ENCODE data around the gene GALNT5. TPM values are rescaled to one million over a fixed set of nuclear protein-coding genes. Genes with fewer than 3 reads are reported as not detected.
"Not testable (repeated sequence)": the region's sequence is repeated elsewhere in the genome, so short reads cannot be mapped to it uniquely, and the experiment has no call there.

GALNT5 gene
- total RNA-seq (0.33 TPM), polyA plus RNA-seq (0.71 TPM)
- long read RNA-seq, donor 1 = 0 reads
- long read RNA-seq, donor 2 = 0 reads
- long read RNA-seq, donor 3 = 0 reads
- long read RNA-seq, donor 4 = 0 reads
- long read RNA-seq, donor 5 = 0 reads
- long read RNA-seq, donor 6 = 0 reads
- long read RNA-seq, donor 7 = 0 reads
- long read RNA-seq, donor 8 = 0 reads
- long read RNA-seq, donor 9 = 0 reads
- long read RNA-seq, donor 10 = 0 reads

- Histone ChIP-seq H3K27ac (ENCODE audit: low read depth in 1 of 2, low read length in 1 of 2) (no peak within 1 kb of the TSS), H3K4me3 (ENCODE audit: low read length in 2 of 2) (no peak within 1 kb of the TSS), H3K9me3 (ENCODE audit: control insufficient read depth in 2 of 2, insufficient read depth in 1 of 2, low read length in 1 of 2) (no peaks in the 10 kb centered on the region), H3K4me1 (ENCODE audit: control insufficient read depth in 2 of 2, insufficient read depth in 2 of 2, low read length in 2 of 2) (peaks cover 0 to 8% of the 10 kb centered on the region in 2 donors), H3K36me3 (ENCODE audit: control insufficient read depth in 2 of 2, insufficient read depth in 2 of 2, low read length in 1 of 2) (no peaks in the 10 kb centered on the region), H3K27me3 (ENCODE audit: control insufficient read depth in 2 of 2, insufficient read depth in 1 of 2, low read length in 1 of 2) (no peaks in the 10 kb centered on the region)
- WGBS = 41% methylated on average over 15 of the region's 15 CpGs
- DNase-seq (ENCODE audit: low read depth in 6 of 9, low spot score in 9 of 9) = no peak
Observed at GRCh38 chr2:157257312-157258252, at the start of gene GALNT5. Gene GALNT5, plus strand, starts transcription at chr2:157257705. Its CDS starts 378 bp downstream, at chr2:157258083.

GRCh38 chr2:157216286-157216965, 41.1 kb upstream of the GALNT5 start:
- no peaks in the 10 kb centered on the region for H3K27me3 ChIP-seq (ENCODE audit: control insufficient read depth in 2 of 2, insufficient read depth in 1 of 2, low read length in 1 of 2)
- no peak for DNase-seq (ENCODE audit: low read depth in 6 of 9, low spot score in 9 of 9)
- H3K4me1 ChIP-seq (ENCODE audit: control insufficient read depth in 2 of 2, insufficient read depth in 2 of 2, low read length in 2 of 2) = no peaks in the 10 kb centered on the region
- no peak overlapping the region for H3K4me3 ChIP-seq (ENCODE audit: low read length in 2 of 2)
- no peaks in the 10 kb centered on the region for H3K9me3 ChIP-seq (ENCODE audit: control insufficient read depth in 2 of 2, insufficient read depth in 1 of 2, low read length in 1 of 2)
- H3K36me3 ChIP-seq (ENCODE audit: control insufficient read depth in 2 of 2, insufficient read depth in 2 of 2, low read length in 1 of 2) = no peaks in the 10 kb centered on the region
- no peak overlapping the region for H3K27ac ChIP-seq (ENCODE audit: low read depth in 1 of 2, low read length in 1 of 2)

GRCh38 chr2:157217409-157217808, 40.1 kb upstream of the GALNT5 start:
- H3K36me3 ChIP-seq (ENCODE audit: control insufficient read depth in 2 of 2, insufficient read depth in 2 of 2, low read length in 1 of 2) = no peaks in the 10 kb centered on the region
- WGBS = 94% methylated on average over 2 of the region's 2 CpGs
- H3K4me3 ChIP-seq (ENCODE audit: low read length in 2 of 2) = no peak overlapping the region
- DNase-seq (ENCODE audit: low read depth in 6 of 9, low spot score in 9 of 9) = no peak
- no peaks in the 10 kb centered on the region for H3K9me3 ChIP-seq (ENCODE audit: control insufficient read depth in 2 of 2, insufficient read depth in 1 of 2, low read length in 1 of 2)
- no peak overlapping the region for H3K27ac ChIP-seq (ENCODE audit: low read depth in 1 of 2, low read length in 1 of 2)
- H3K27me3 ChIP-seq (ENCODE audit: control insufficient read depth in 2 of 2, insufficient read depth in 1 of 2, low read length in 1 of 2) = no peaks in the 10 kb centered on the region
- H3K4me1 ChIP-seq (ENCODE audit: control insufficient read depth in 2 of 2, insufficient read depth in 2 of 2, low read length in 2 of 2) = no peaks in the 10 kb centered on the region

GRCh38 chr2:157218911-157219310, 38.6 kb upstream of the GALNT5 start:
- WGBS = 93% methylated on average over 2 of the region's 2 CpGs
- H3K4me1 ChIP-seq (ENCODE audit: control insufficient read depth in 2 of 2, insufficient read depth in 2 of 2, low read length in 2 of 2) = no peaks in the 10 kb centered on the region
- H3K27me3 ChIP-seq (ENCODE audit: control insufficient read depth in 2 of 2, insufficient read depth in 1 of 2, low read length in 1 of 2) = no peaks in the 10 kb centered on the region

GRCh38 chr2:157220502-157220901, 37.0 kb upstream of the GALNT5 start:
- no peak overlapping the region for H3K4me3 ChIP-seq (ENCODE audit: low read length in 2 of 2)
- DNase-seq (ENCODE audit: low read depth in 6 of 9, low spot score in 9 of 9) = no peak
- no peaks in the 10 kb centered on the region for H3K27me3 ChIP-seq (ENCODE audit: control insufficient read depth in 2 of 2, insufficient read depth in 1 of 2, low read length in 1 of 2)
- no peaks in the 10 kb centered on the region for H3K36me3 ChIP-seq (ENCODE audit: control insufficient read depth in 2 of 2, insufficient read depth in 2 of 2, low read length in 1 of 2)
- no peaks in the 10 kb centered on the region for H3K4me1 ChIP-seq (ENCODE audit: control insufficient read depth in 2 of 2, insufficient read depth in 2 of 2, low read length in 2 of 2)
- H3K27ac ChIP-seq (ENCODE audit: low read depth in 1 of 2, low read length in 1 of 2) = no peak overlapping the region
- H3K9me3 ChIP-seq (ENCODE audit: control insufficient read depth in 2 of 2, insufficient read depth in 1 of 2, low read length in 1 of 2) = no peaks in the 10 kb centered on the region
- WGBS = 93% methylated on average over 1 of the region's 1 CpG

More at GRCh38 chr2:157218911-157219310, 38.6 kb upstream of the GALNT5 start:
- Histone ChIP-seq H3K4me3 (ENCODE audit: low read length in 2 of 2) (no peak overlapping the region), H3K9me3 (ENCODE audit: control insufficient read depth in 2 of 2, insufficient read depth in 1 of 2, low read length in 1 of 2) (no peaks in the 10 kb centered on the region), H3K27ac (ENCODE audit: low read depth in 1 of 2, low read length in 1 of 2) (no peak overlapping the region), H3K36me3 (ENCODE audit: control insufficient read depth in 2 of 2, insufficient read depth in 2 of 2, low read length in 1 of 2) (no peaks in the 10 kb centered on the region)
- DNase-seq (ENCODE audit: low read depth in 6 of 9, low spot score in 9 of 9) = no peak

GRCh38 chr2:157221394-157221988, 36.0 kb upstream of the GALNT5 start:
- 90% methylated on average over 2 of the region's 2 CpGs for WGBS

GRCh38 chr2:157223624-157224205, 33.8 kb upstream of the GALNT5 start:
- Histone ChIP-seq H3K4me3 (ENCODE audit: low read length in 2 of 2) (no peak overlapping the region), H3K27ac (ENCODE audit: low read depth in 1 of 2, low read length in 1 of 2) (no peak overlapping the region), H3K27me3 (ENCODE audit: control insufficient read depth in 2 of 2, insufficient read depth in 1 of 2, low read length in 1 of 2) (no peaks in the 10 kb centered on the region), H3K4me1 (ENCODE audit: control insufficient read depth in 2 of 2, insufficient read depth in 2 of 2, low read length in 2 of 2) (no peaks in the 10 kb centered on the region), H3K9me3 (ENCODE audit: control insufficient read depth in 2 of 2, insufficient read depth in 1 of 2, low read length in 1 of 2) (no peaks in the 10 kb centered on the region), H3K36me3 (ENCODE audit: control insufficient read depth in 2 of 2, insufficient read depth in 2 of 2, low read length in 1 of 2) (no peaks in the 10 kb centered on the region)
- WGBS = 91% methylated on average over 5 of the region's 5 CpGs
- no peak for DNase-seq (ENCODE audit: low read depth in 6 of 9, low spot score in 9 of 9)

More at GRCh38 chr2:157221394-157221988, 36.0 kb upstream of the GALNT5 start:
- DNase-seq (ENCODE audit: low read depth in 6 of 9, low spot score in 9 of 9) = no peak
- H3K27me3 ChIP-seq (ENCODE audit: control insufficient read depth in 2 of 2, insufficient read depth in 1 of 2, low read length in 1 of 2) = no peaks in the 10 kb centered on the region
- no peaks in the 10 kb centered on the region for H3K36me3 ChIP-seq (ENCODE audit: control insufficient read depth in 2 of 2, insufficient read depth in 2 of 2, low read length in 1 of 2)
- H3K4me3 ChIP-seq (ENCODE audit: low read length in 2 of 2) = no peak overlapping the region
- H3K4me1 ChIP-seq (ENCODE audit: control insufficient read depth in 2 of 2, insufficient read depth in 2 of 2, low read length in 2 of 2) = no peaks in the 10 kb centered on the region
- no peak overlapping the region for H3K27ac ChIP-seq (ENCODE audit: low read depth in 1 of 2, low read length in 1 of 2)
- H3K9me3 ChIP-seq (ENCODE audit: control insufficient read depth in 2 of 2, insufficient read depth in 1 of 2, low read length in 1 of 2) = no peaks in the 10 kb centered on the region

GRCh38 chr2:157224448-157224847, 33.1 kb upstream of the GALNT5 start:
- not testable (repeated sequence) for DNase-seq (ENCODE audit: low read depth in 6 of 9, low spot score in 9 of 9); H3K9me3 ChIP-seq (ENCODE audit: control insufficient read depth in 2 of 2, insufficient read depth in 1 of 2, low read length in 1 of 2); H3K36me3 ChIP-seq (ENCODE audit: control insufficient read depth in 2 of 2, insufficient read depth in 2 of 2, low read length in 1 of 2); H3K4me3 ChIP-seq (ENCODE audit: low read length in 2 of 2); H3K4me1 ChIP-seq (ENCODE audit: control insufficient read depth in 2 of 2, insufficient read depth in 2 of 2, low read length in 2 of 2); H3K27me3 ChIP-seq (ENCODE audit: control insufficient read depth in 2 of 2, insufficient read depth in 1 of 2, low read length in 1 of 2); H3K27ac ChIP-seq (ENCODE audit: low read depth in 1 of 2, low read length in 1 of 2)
- WGBS = 100% methylated on average over 2 of the region's 2 CpGs
